DOHH2 (cell line): Measurements from ENCODE around the gene TARS3.

ENCODE experiments used
- EZH2phosphoT487 ChIP-seq: fragments of 200-600 bp; sonication (generic); IDR thresholded peaks from 2 replicates; pipeline ENCODE4 v1.6.1; 2017; ENCODE audit warnings: borderline replicate concordance, mild to moderate bottlenecking, antibody characterized with exemption, low read length, moderate library complexity, mixed read lengths
- TF ChIP-seq, protein P1 (sequence below): fragments of 200-600 bp; sonication (generic); IDR thresholded peaks from one replicate; pipeline ENCODE4 v1.5.1; 2014; ENCODE audit warnings: antibody characterized with exemption, mild to moderate bottlenecking, low read depth, low read length; ENCODE audit not compliant: poor library complexity, severe bottlenecking

DNA sequence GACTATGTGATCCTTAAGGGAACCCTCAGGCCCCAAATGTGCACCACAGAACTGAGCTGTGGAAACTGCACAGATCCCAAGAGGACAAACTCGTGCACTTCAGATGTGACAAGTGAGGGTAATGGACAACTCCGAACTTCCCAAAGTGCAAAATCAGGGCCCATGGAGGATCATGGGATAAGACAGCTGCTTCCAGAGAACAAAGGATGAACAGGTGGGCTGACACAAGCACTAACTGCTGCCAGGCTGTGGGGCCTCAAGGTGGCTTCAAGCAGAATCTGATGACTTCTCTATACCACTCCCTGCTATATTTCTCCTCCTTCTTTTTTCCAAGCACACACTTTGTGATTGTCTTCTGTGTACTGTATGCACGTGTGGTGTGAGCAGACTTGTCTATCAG, 5.4 kb downstream of the TARS3 start:
- TF ChIP-seq, protein P1, sequence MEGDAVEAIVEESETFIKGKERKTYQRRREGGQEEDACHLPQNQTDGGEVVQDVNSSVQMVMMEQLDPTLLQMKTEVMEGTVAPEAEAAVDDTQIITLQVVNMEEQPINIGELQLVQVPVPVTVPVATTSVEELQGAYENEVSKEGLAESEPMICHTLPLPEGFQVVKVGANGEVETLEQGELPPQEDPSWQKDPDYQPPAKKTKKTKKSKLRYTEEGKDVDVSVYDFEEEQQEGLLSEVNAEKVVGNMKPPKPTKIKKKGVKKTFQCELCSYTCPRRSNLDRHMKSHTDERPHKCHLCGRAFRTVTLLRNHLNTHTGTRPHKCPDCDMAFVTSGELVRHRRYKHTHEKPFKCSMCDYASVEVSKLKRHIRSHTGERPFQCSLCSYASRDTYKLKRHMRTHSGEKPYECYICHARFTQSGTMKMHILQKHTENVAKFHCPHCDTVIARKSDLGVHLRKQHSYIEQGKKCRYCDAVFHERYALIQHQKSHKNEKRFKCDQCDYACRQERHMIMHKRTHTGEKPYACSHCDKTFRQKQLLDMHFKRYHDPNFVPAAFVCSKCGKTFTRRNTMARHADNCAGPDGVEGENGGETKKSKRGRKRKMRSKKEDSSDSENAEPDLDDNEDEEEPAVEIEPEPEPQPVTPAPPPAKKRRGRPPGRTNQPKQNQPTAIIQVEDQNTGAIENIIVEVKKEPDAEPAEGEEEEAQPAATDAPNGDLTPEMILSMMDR: no peak
- no peak for TF ChIP-seq EZH2phosphoT487
